Cerebellar nuclear complex (tissue), 1 donor: Measurements from ENCODE around the gene HS3ST1.
A peak's percentile ranks its signal among the peaks of the same experiment; 100 is the strongest.
"Not testable (repeated sequence)": the region's sequence is repeated elsewhere in the genome, so short reads cannot be mapped to it uniquely, and the experiment has no call there.

Experiments used
- DNase-seq, 2 experiments: peaks; one replicate each; lab custom pipeline; 2025; lab: John Stamatoyannopoulos, UW

HS3ST1 gene

DNA sequence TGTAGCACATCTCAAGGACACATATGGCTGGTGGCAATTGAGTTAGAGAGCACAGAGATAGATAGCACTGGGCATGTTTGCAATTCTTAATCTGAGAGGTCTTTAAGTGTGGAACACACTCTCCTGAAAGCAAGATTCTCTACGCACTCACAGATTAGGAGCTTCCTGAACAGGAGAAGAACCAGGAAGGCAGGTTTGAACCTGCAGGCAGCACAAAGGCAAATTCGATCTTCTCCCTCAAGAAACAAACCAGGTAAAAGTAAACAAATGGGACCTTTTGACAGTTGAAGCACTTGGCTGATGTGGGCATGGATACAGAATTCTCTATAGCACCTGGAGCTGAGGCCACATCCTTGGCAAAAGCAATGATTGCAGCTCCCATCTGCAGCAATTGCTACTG, 24.3 kb downstream of the HS3ST1 start:
- no peak for DNase-seq

DNA sequence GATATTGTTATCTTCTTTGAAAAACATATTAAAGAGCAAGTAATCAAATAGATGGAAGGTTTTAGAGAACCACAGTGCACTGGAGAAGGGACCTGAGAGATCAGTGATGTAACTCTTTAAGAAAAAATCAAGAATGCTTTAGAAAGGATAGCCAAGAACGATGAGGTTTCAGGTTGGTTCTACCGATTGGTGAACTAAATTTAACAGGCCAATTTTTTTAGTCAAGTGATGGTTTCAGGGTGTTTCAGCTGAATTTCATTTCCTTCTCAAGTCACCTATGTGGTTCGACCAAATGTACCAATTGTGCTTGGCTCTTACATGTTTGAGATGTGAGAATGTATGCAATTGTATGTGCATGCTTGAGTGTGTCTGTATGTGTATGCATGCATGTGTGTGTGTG, 26.5 kb downstream of the HS3ST1 start:
- no peak for DNase-seq

- no peak for DNase-seq
These were observed 29.2 kb downstream of the HS3ST1 start for GRCh38 chr4:11399461-11399971.

DNA sequence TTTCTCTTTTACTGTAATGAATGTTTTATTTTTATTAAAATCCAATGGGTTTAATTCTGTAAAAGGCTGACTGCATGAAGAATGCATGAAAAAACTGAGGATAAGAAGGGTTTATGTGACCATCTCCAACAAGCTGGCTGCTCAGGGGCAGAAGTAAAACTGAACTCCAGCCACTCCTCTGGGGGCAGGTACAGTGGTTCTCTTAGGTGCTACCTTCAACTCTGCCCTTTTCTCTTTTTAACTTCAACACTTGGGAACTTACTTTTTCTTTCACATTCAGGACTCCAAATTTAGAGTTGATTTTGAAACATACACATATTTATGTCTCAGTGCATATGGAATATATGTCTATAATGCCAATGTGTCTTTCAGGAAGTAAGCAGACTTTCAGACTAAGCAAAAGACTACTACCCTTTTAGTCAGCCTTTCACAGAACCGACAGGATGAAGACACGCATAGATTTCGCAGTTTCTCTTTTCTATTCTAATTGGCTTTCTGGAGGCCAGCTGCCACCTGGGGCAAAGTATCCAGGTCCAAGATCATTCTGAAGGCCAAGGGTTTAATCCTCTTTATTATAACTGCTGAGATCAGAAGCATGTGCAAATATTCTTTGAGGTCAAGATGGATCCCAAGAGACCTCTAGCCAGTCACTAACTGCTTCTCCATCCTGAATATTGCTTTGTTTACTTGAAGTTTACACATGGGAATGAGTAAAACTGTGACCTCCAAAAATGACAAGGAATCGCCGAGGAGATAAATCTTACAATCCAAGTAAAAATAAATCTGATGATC, 30.7 kb downstream of the HS3ST1 start:
- DNase-seq: no peak

- no peak for DNase-seq
These were observed 31.5 kb downstream of the HS3ST1 start for GRCh38 chr4:11397146-11397545.

GRCh38 chr4:11393551-11393950, 35.1 kb downstream of the HS3ST1 start:
- DNase-seq: no peak

DNA sequence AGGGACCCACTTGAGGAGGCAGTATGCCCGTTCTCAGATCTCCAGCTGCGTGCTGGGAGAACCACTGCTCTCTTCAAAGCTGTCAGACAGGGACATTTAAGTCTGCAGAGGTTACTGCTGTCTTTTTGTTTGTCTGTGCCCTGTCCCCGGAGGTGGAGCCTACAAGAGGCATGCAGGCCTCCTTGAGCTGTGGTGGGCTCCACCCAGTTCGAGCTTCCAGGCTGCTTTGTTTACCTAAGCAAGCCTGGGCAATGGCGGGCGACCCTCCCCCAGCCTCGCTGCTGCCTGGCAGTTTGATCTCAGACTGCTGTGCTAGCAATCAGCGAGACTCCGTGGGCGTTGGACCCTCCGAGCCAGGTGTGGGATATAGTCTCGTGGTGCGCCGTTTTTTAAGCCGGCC, 44.6 kb downstream of the HS3ST1 start:
- DNase-seq: not testable (repeated sequence)

GRCh38 chr4:11376571-11376970, 52.1 kb downstream of the HS3ST1 start:
- DNase-seq: no peak

- no peak for DNase-seq
These were observed 52.5 kb downstream of the HS3ST1 start for GRCh38 chr4:11376146-11376545.

DNA sequence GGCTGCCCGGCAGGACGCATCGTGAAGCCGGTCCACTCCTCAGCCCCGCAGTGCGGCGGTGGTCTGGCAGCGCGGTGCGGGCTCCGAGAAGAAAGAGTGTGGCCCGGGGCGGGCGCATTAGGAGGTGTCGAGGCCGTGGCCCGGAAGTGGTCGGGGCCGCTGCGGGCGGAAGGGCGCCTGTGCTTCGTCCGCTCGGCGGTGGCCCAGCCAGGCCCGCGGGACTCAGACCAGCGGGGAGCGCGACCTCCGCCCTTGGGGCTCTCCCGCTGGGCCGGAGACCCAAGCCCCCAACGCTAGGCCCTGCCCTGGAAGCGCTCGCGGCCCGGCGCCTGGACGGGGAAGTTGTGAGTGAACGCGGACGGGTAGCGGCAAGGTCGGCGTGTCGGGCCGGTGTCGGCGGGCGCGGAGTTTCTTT, 60.0 kb downstream of the HS3ST1 start:
- no peak for DNase-seq

DNA sequence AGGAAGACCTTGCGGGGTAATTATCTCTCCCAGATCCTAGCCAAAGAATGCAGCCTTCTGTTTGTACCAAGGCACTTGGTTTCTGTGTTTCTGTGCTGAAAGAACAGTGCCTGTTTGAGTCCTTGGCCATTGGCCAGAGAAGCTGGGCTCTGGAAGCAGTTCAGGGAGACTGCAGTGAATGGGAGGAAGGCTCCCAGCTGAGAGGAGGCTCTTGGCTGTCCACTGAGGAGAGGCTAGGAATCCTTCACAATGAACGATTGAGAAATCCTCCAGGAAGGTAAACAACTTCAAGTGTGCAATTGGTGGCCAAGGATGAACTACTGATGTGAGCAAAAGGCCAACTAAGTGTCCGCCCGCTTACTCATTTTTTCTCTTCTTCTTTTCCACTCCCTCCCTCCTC, 61.3 kb downstream of the HS3ST1 start:
- peak; percentile 34 to 68 for DNase-seq

DNA sequence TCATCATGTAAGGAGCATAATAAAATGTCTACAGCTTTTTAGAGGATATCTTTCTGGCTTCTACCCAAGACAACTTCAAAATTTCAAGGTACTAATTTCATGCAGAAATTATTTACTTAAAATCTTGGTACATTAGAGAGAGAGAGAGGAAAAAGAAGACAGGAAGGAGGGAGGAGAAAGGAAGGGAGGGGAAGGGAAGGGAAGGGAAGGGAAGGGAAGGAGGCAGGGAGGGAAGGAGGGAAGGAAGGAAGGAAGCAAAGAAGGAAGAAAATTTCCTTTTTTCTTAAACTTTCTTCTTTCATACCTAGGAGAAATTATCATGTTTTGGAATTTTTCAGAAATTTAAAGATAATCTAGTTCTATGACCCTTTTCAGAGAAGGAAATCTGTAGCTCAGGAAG, 61.8 kb downstream of the HS3ST1 start:
- DNase-seq: no peak

- no peak for DNase-seq
These were observed 63.7 kb downstream of the HS3ST1 start for GRCh38 chr4:11365039-11365438.

DNA sequence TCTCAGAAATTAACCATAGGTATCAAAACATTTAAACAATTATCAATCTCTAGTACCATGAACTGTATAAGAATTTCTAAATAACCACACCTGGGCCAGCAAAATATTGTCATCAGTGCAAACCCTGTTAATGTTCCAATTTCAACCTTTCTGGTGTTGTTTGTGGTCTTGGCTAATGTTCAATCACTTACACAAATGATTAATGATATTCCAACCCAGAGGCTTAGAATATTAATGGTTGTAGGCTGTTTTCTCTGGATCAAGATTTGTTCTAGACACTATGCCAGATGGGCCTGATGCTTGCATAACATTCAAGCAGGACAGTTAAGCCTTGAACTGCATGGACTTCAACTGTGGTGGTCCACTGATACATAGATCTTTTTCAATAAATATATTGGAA, 69.1 kb downstream of the HS3ST1 start:
- no peak for DNase-seq

DNA sequence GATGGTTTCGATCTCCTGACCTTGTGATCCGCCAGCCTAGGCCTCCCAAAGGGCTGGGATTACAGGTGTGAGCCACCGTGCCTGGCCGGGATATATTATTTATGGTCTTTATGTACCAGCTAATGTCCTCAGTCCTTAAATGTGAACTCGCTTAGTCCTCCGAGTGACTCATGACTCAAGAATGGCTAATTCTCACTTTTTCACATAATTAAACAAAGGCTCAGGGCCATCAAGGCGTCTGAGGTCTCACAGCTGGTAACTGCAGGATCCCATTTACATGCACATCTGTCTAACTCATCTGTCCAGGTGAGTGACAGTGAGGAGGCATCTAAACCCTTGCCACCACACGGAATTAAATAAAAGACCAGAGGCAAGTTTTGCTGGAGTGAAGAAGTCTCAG, 73.5 kb downstream of the HS3ST1 start:
- DNase-seq: no peak

GRCh38 chr4:11354531-11354930, 74.2 kb downstream of the HS3ST1 start:
- DNase-seq: no peak

GRCh38 chr4:11348449-11349088, 80.1 kb downstream of the HS3ST1 start:
- no peak for DNase-seq

- DNase-seq: no peak
These were observed 83.8 kb downstream of the HS3ST1 start for GRCh38 chr4:11344916-11345315.

DNA sequence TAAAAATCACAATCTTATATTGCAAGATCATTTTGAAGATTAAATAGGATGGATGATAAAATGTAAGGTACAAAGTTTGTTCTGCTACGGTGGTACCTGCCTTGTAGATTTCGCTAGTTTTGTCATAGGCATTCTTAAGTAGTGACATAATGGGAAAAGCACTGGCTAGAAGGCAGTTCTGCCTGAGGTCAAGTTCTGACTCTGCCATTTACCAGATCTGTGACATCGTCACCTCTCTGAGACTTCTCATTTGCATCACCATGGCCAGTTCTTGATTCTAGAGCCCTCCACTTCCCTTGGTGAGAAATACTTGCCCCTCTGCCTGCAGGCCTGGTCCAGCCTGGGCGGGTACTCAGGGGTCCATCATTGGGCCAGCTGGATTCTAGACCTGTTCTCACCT, 85.2 kb downstream of the HS3ST1 start:
- no peak for DNase-seq
